Suprapubic skin (tissue), 3 donors: Measurements from ENCODE around the gene ITGB4.

Experiments
- POLR2AphosphoS5 ChIP-seq, 3 donors: sonication (generic); formaldehyde crosslinking; IDR thresholded peaks; one replicate each; pipeline ENCODE4 v1.6.1; 2017; ENCODE audit warnings: antibody characterized with exemption in 3 of 3
- TF ChIP-seq, protein P1 (sequence below), 2 donors: fragments of 200-600 bp in 1 of 2; fragments of 450-650 bp in 1 of 2; sonication (generic) in 1 of 2; IDR thresholded peaks; one replicate each; pipeline ENCODE4 v1.5.1; 2016 to 2019; ENCODE audit warnings: antibody characterized with exemption in 2 of 2, mild to moderate bottlenecking in 1 of 2, moderate library complexity in 1 of 2

DNA sequence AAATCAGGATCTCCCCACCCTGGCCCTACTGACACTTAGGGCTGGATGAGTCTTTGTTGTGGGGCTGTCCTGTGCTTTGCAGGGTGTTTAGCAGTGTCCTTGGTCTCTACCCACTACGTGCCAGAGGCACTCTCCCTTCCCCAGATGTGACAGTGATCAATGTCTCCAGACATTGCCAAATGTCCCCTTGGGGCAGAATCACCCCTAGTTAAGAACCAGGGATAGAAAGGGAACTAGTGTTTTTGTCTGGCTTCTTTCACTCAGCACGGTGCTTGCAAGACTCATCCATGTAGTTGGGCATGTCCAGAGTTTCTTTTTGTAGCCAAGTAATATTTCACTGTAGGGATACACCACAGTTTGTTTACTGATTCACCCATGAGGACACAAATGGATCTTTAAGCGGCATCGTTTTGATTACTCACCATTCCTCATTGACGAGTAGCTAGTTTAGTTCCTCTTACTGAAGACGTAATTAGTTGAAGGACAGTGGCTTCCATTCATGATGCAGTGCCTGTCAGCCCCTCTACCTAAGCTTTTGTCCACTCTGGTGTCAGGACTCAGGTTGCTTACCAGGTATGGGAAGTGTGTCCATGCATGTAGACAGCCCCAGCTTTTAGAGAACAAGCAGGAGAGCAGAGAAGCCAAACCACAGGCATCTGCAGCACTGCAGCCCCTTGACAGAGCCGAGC is 26.0 kb upstream of the ITGB4 start:
- TF ChIP-seq, protein P1, sequence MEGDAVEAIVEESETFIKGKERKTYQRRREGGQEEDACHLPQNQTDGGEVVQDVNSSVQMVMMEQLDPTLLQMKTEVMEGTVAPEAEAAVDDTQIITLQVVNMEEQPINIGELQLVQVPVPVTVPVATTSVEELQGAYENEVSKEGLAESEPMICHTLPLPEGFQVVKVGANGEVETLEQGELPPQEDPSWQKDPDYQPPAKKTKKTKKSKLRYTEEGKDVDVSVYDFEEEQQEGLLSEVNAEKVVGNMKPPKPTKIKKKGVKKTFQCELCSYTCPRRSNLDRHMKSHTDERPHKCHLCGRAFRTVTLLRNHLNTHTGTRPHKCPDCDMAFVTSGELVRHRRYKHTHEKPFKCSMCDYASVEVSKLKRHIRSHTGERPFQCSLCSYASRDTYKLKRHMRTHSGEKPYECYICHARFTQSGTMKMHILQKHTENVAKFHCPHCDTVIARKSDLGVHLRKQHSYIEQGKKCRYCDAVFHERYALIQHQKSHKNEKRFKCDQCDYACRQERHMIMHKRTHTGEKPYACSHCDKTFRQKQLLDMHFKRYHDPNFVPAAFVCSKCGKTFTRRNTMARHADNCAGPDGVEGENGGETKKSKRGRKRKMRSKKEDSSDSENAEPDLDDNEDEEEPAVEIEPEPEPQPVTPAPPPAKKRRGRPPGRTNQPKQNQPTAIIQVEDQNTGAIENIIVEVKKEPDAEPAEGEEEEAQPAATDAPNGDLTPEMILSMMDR (IDR thresholded peaks at IDR 0.05): no peak
- TF ChIP-seq POLR2AphosphoS5 (IDR thresholded peaks at IDR 0.05): peak in 1 of 3 donors; percentile 58
